HepG2 (cell line): Measurements from ENCODE around the gene EPHB6. TPM values are rescaled to one million over a fixed set of nuclear protein-coding genes. Genes with fewer than 3 reads are reported as not detected.
A peak's percentile ranks its signal among the peaks of the same experiment; 100 is the strongest.

Source experiments
- BORCS8-MEF2B ChIP-seq: sonication (generic); formaldehyde crosslinking; IDR thresholded peaks from 2 replicates; pipeline ENCODE4 v1.8.0; 2022; ENCODE audit warnings: mild to moderate bottlenecking, missing genetic modification reagents
- BRD4 ChIP-seq: sonication (generic); formaldehyde crosslinking; IDR thresholded peaks from 2 replicates; pipeline ENCODE4 v1.4.0; 2020; ENCODE audit warnings: missing genetic modification reagents
- GATA4 ChIP-seq: sonication (generic); IDR thresholded peaks from 2 replicates; pipeline ENCODE4 v1.6.1; 2016; ENCODE audit warnings: antibody characterized with exemption, low read depth, borderline replicate concordance
- HMGXB4 ChIP-seq, 2 experiments: sonication (generic) in 1 of 2; formaldehyde crosslinking in 1 of 2; IDR thresholded peaks; 2 replicates each; pipeline versions ENCODE4 v1.4.0 to v1.6.1; 2018 to 2020; ENCODE audit warnings: missing genetic modification reagents in 2 of 2, borderline replicate concordance in 1 of 2, low read depth in 1 of 2, mild to moderate bottlenecking in 1 of 2, missing biosample characterization in 1 of 2
- PPARG ChIP-seq: conservative IDR thresholded peaks from 2 replicates; pipeline ENCODE4 v1.6.1; 2016; ENCODE audit warnings: missing biosample characterization, missing genetic modification reagents
- RAD21 ChIP-seq: fragments of 450-650 bp; formaldehyde crosslinking; IDR thresholded peaks from 2 replicates; pipeline ENCODE4 v1.5.0; 2020; ENCODE audit warnings: mild to moderate bottlenecking
- SMC3 ChIP-seq: IDR thresholded peaks from 2 replicates; pipeline ENCODE4 v1.6.1; 2011; ENCODE audit warnings: low read length, improper control_type of control experiment
- ZFX ChIP-seq: sonication (generic); formaldehyde crosslinking; IDR thresholded peaks from 2 replicates; pipeline ENCODE4 v1.4.0; 2020; ENCODE audit warnings: mild to moderate bottlenecking, low read depth, missing genetic modification reagents, moderate library complexity
- ZNF263 ChIP-seq: sonication (generic); formaldehyde crosslinking; IDR thresholded peaks from 2 replicates; pipeline ENCODE4 v1.4.0; 2020; ENCODE audit warnings: missing genetic modification reagents
- ZNF687 ChIP-seq: sonication (generic); formaldehyde crosslinking; IDR thresholded peaks from 2 replicates; pipeline ENCODE4 v1.5.1; 2020; ENCODE audit warnings: mild to moderate bottlenecking, missing genetic modification reagents, moderate library complexity
- polyA plus RNA-seq, 8 experiments: library from polyadenylated mRNA; depleted of rRNA in 3 of 8; stranded (reverse) in 7 of 8; unstranded in 1 of 8; fragments of >200 nt; fragmentation: Illumina TruSeq in 4 of 8; extraction: Trizol in 4 of 8; gene quantifications; 2 replicates each; pipeline versions ENCODE4 v1.2.1 to v1.2.3, GENCODE V29; 2011 to 2016; ENCODE audit warnings: low read depth in 4 of 8, missing spikeins in 1 of 8, mixed read lengths in 1 of 8; ENCODE audit not compliant: insufficient read depth in 1 of 8
- total RNA-seq, 5 experiments: library from RNA; depleted of rRNA; stranded (reverse); fragments of >200 nt; fragmentation: Illumina TruSeq; extraction: Trizol; gene quantifications; 2 replicates each; pipeline ENCODE4 v1.2.3, GENCODE V29; 2016; ENCODE audit warnings: low read depth in 1 of 5
- TF ChIP-seq, protein P1 (sequence below): sonication (generic); formaldehyde crosslinking; IDR thresholded peaks from 2 replicates; pipeline ENCODE4 v1.8.0; 2022; ENCODE audit warnings: low read depth, missing genetic modification reagents
- TF ChIP-seq, protein P2 (sequence below): sonication (generic); formaldehyde crosslinking; IDR thresholded peaks from 2 replicates; pipeline ENCODE4 v1.4.0; 2020; ENCODE audit warnings: missing genetic modification reagents

EPHB6 gene
- total and polyA plus RNA-seq, 2 of the 13 experiments (the other 11 are each of a cell fraction or from before 2014, with no cell fraction given) = not detected

GRCh38 chr7:142853739-142854371 lies 1.0 kb upstream of the EPHB6 start (continued):
- TF ChIP-seq RAD21 (CRISPR knock-in tag) = peak; percentile 45; the same call in 1 of the 2 replicates
- TF ChIP-seq, protein P1, sequence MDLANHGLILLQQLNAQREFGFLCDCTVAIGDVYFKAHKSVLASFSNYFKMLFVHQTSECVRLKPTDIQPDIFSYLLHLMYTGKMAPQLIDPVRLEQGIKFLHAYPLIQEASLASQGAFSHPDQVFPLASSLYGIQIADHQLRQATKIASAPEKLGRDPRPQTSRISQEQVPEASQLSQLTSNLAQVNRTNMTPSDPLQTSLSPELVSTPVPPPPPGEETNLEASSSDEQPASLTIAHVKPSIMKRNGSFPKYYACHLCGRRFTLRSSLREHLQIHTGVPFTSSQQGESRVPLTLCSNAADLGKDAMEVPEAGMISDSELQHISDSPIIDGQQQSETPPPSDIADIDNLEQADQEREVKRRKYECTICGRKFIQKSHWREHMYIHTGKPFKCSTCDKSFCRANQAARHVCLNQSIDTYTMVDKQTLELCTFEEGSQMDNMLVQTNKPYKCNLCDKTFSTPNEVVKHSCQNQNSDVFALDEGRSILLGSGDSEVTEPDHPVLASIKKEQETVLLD (CRISPR knock-in tag) = no peak
- peak; percentile 53; the same call in 1 of the 2 replicates for TF ChIP-seq PPARG (CRISPR knock-in tag)
- no peak for TF ChIP-seq GATA4
- TF ChIP-seq, protein P2, sequence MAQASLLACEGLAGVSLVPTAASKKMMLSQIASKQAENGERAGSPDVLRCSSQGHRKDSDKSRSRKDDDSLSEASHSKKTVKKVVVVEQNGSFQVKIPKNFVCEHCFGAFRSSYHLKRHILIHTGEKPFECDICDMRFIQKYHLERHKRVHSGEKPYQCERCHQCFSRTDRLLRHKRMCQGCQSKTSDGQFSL (CRISPR knock-in tag) = no peak
- TF ChIP-seq ZFX = peak; percentile 34; the same call in 1 of the 2 replicates
- TF ChIP-seq ZNF687 (CRISPR knock-in tag) = peak; percentile 38
- 0 out of 4 replicates have a peak, but pooled peaks of 1 of the 2 experiments have one; percentile 26 for TF ChIP-seq HMGXB4 (CRISPR knock-in tag; IDR thresholded peaks at IDR 0.05; ENCODE audit: borderline replicate concordance in 1 of 2, low read depth in 1 of 2)
- TF ChIP-seq BORCS8-MEF2B (CRISPR knock-in tag) = 0 out of 2 replicates have a peak, but pooled peaks have one; percentile 9
- TF ChIP-seq BRD4 (CRISPR knock-in tag) = no peak
- TF ChIP-seq ZNF263 = 0 out of 2 replicates have a peak, but pooled peaks have one; percentile 50
- TF ChIP-seq SMC3 = peak; percentile 23; the same call in 1 of the 2 replicates
